OCI-LY7 (cell line): ENCODE results near the gene NPY2R. TPM values are rescaled to one million over a fixed set of nuclear protein-coding genes. Genes with fewer than 3 reads are reported as not detected.

Experiments used
- BruUV-seq: library from RNA; stranded (reverse); fragments of 400-500 nt; replicated peaks from 2 replicates; lab custom pipeline; 2021; lab: Mats Ljungman, UMichigan
- CTCF ChIA-PET: fragments of 300-600 bp; sonication (Branson Sonifier 250); formaldehyde crosslinking; loops from one replicate; lab custom pipeline; 2022; ENCODE audit warnings: antibody characterized with exemption; ENCODE audit not compliant: unreplicated experiment; lab: Charles Lee
- POLR2A ChIA-PET: fragments of 300-600 bp; sonication (Branson Sonifier 250); formaldehyde crosslinking; loops from one replicate; lab custom pipeline; 2022; ENCODE audit warnings: antibody characterized with exemption; lab: Charles Lee
- DNase-seq: peaks from one replicate; pipeline ENCODE4 v3.0.0-alpha.2; 2015; ENCODE audit warnings: low spot score
- H2AFZ ChIP-seq: fragments of 200-600 bp; sonication (generic), shearing (Covaris generic); 2 replicates; pipeline ENCODE4 v1.6.1; 2014; ENCODE audit warnings: mild to moderate bottlenecking, antibody characterized with exemption, low read length, moderate library complexity
- H3K27ac ChIP-seq: fragments of 200-600 bp; sonication (generic); 2 replicates; pipeline ENCODE4 v1.5.1; 2014; ENCODE audit warnings: mixed run types, low read depth, mild to moderate bottlenecking, moderate library complexity, low read length, inconsistent platforms; ENCODE audit not compliant: poor library complexity, severe bottlenecking
- H3K36me3 ChIP-seq: fragments of 200-600 bp; sonication (generic); 2 replicates; pipeline ENCODE4 v1.6.1; 2014; ENCODE audit warnings: mild to moderate bottlenecking, antibody characterized with exemption, low read length, moderate library complexity, mixed read lengths; ENCODE audit not compliant: insufficient read depth
- H3K4me1 ChIP-seq: fragments of 200-600 bp; sonication (generic); 2 replicates; pipeline ENCODE4 v1.5.1; 2014; ENCODE audit warnings: mild to moderate bottlenecking, low read length; ENCODE audit not compliant: insufficient read depth, poor library complexity, severe bottlenecking
- H3K4me2 ChIP-seq: fragments of 200-600 bp; sonication (generic); 2 replicates; pipeline ENCODE4 v1.6.1; 2014; ENCODE audit warnings: mild to moderate bottlenecking, low read length
- H3K4me3 ChIP-seq: fragments of 200-600 bp; sonication (generic); 2 replicates; pipeline ENCODE4 v1.5.1; 2014; ENCODE audit warnings: mild to moderate bottlenecking, low read depth, low read length; ENCODE audit not compliant: poor library complexity, severe bottlenecking
- H3K79me2 ChIP-seq: fragments of 200-600 bp; sonication (generic); 2 replicates; pipeline ENCODE4 v1.6.1; 2016; ENCODE audit warnings: low read depth, mild to moderate bottlenecking, low read length, moderate library complexity, mixed read lengths; ENCODE audit not compliant: insufficient read depth
- H3K9me2 ChIP-seq: fragments of 200-600 bp; sonication (generic); 2 replicates; pipeline ENCODE4 v1.6.1; 2016; ENCODE audit warnings: mild to moderate bottlenecking, low read length, mixed read lengths; ENCODE audit not compliant: insufficient read depth
- H3K9me3 ChIP-seq: fragments of 200-600 bp; sonication (generic); 2 replicates; pipeline ENCODE4 v1.6.1; 2014; ENCODE audit warnings: mild to moderate bottlenecking, mixed run types, low read length, mixed read lengths
- H4K20me1 ChIP-seq: fragments of 200-600 bp; sonication (generic); 2 replicates; pipeline ENCODE4 v1.6.1; 2014; ENCODE audit warnings: mild to moderate bottlenecking, antibody characterized with exemption, low read length, moderate library complexity, mixed read lengths; ENCODE audit not compliant: insufficient read depth
- EZH2phosphoT487 ChIP-seq: fragments of 200-600 bp; sonication (generic); IDR thresholded peaks from 2 replicates; pipeline ENCODE4 v1.6.1; 2018; ENCODE audit warnings: low read depth, borderline replicate concordance, mild to moderate bottlenecking, mixed run types, antibody characterized with exemption, low read length, moderate library complexity, mixed read lengths
- intact Hi-C: fragments of 100-400 bp; cut with micrococcal nuclease; formaldehyde crosslinking; loops from one replicate; pipeline ENCODE4 v1.10.0; 2022; ENCODE audit not compliant: unreplicated experiment
- total RNA-seq, 2 experiments: library from RNA; depleted of rRNA in 1 of 2; stranded (reverse); fragments of >200 nt in 1 of 2; shearing (Covaris generic) in 1 of 2; gene quantifications; 2 replicates each; pipeline ENCODE4 v1.2.3, GENCODE V29; 2014 to 2022
- TF ChIP-seq, protein P1 (sequence below): fragments of 200-600 bp; sonication (generic); conservative IDR thresholded peaks from 2 replicates; pipeline ENCODE4 v1.5.1; 2014; ENCODE audit warnings: mild to moderate bottlenecking, antibody characterized with exemption, low read length, moderate library complexity, mixed read lengths

Gene NPY2R
- total RNA-seq, 2 experiments from 2014 or later: not detected

- POLR2A ChIA-PET: interaction anchor here (1.6 kb wide), 1 partner anchor 16 kb away, joined by 4 read pairs; no protein-coding TSS in a partner anchor
- H3K36me3 ChIP-seq: no peaks in the 10 kb centered on the region
- CTCF ChIA-PET: no interaction called here
Observed at GRCh38 chr4:155263480-155263879, 55.0 kb downstream of the NPY2R start.

DNA sequence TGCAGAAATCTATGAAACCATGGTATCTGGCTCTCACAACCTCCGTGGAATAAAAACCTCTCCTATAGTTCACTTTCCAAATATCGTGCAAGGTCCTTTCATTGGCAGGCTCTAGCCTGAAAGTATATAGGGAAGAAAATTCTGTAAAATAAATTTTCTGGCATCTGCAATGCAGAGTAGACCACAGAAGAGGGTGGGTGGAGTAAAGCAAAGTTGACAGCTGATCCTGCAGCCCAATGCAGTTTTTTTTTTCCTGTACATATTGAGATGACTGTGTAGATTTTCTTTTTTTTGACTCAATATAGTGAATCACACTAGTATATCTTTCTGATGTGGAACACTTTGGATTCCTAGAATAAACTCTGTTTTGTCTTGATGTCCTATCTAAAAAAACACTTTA, 56.7 kb downstream of the NPY2R start:
- Histone ChIP-seq H3K79me2 (no peaks in the 10 kb centered on the region), H3K4me3 (no peak overlapping the region), H4K20me1 (no peaks in the 10 kb centered on the region), H3K27ac (no peak overlapping the region), H3K9me2 (no peaks in the 10 kb centered on the region), H3K4me2 (no peak overlapping the region), H2AFZ (no peak overlapping the region), H3K9me3 (no peaks in the 10 kb centered on the region), H3K4me1 (no peaks in the 10 kb centered on the region), H3K36me3 (no peaks in the 10 kb centered on the region)
- ChIA-PET CTCF (no interaction called here), POLR2A (interaction anchor here (0.7 kb wide), 1 partner anchor 34 kb away, joined by 3 read pairs; no protein-coding TSS in a partner anchor)
- intact Hi-C loops: no loop called here
- no TSS peak for BruUV-seq
- DNase-seq: no peak
- no peak for TF ChIP-seq EZH2phosphoT487
- TF ChIP-seq, protein P1, sequence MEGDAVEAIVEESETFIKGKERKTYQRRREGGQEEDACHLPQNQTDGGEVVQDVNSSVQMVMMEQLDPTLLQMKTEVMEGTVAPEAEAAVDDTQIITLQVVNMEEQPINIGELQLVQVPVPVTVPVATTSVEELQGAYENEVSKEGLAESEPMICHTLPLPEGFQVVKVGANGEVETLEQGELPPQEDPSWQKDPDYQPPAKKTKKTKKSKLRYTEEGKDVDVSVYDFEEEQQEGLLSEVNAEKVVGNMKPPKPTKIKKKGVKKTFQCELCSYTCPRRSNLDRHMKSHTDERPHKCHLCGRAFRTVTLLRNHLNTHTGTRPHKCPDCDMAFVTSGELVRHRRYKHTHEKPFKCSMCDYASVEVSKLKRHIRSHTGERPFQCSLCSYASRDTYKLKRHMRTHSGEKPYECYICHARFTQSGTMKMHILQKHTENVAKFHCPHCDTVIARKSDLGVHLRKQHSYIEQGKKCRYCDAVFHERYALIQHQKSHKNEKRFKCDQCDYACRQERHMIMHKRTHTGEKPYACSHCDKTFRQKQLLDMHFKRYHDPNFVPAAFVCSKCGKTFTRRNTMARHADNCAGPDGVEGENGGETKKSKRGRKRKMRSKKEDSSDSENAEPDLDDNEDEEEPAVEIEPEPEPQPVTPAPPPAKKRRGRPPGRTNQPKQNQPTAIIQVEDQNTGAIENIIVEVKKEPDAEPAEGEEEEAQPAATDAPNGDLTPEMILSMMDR: no peak

More at GRCh38 chr4:155263480-155263879, 55.0 kb downstream of the NPY2R start:
- Histone ChIP-seq H2AFZ (no peak overlapping the region), H3K9me3 (no peaks in the 10 kb centered on the region), H3K79me2 (no peaks in the 10 kb centered on the region), H3K4me1 (no peaks in the 10 kb centered on the region), H3K4me3 (no peak overlapping the region), H3K4me2 (no peak overlapping the region), H4K20me1 (no peaks in the 10 kb centered on the region), H3K9me2 (no peaks in the 10 kb centered on the region), H3K27ac (no peak overlapping the region)
- BruUV-seq: no TSS peak
- DNase-seq: no peak
- intact Hi-C loops: no loop called here
- TF ChIP-seq, protein P1: no peak
- TF ChIP-seq EZH2phosphoT487: no peak

Other genes with a start within 250 kb of the NPY2R start
- 3.2 and 5.4 TPM in 2 replicates for gene MAP9, start 168.3 kb downstream of the NPY2R start, total RNA-seq (2014; rRNA removed; shearing (Covaris generic))
- gene MAP9, start 168.3 kb downstream of the NPY2R start, total RNA-seq (2022): 13.4 and 13.8 TPM in 2 replicates